Hepatocyte (in vitro differentiated cells): ENCODE data around the gene ERCC4.

Experiments used
- CTCF ChIP-seq: fragments of 200-600 bp; sonication (generic); IDR thresholded peaks from 2 replicates; pipeline ENCODE4 v1.5.1; 2016; ENCODE audit warnings: antibody characterized with exemption, mild to moderate bottlenecking; ENCODE audit not compliant: poor library complexity
- EZH2 ChIP-seq: fragments of 200-600 bp; sonication (generic); IDR thresholded peaks from 2 replicates; pipeline ENCODE4 v1.6.1; 2016; ENCODE audit warnings: antibody characterized with exemption, mild to moderate bottlenecking, borderline replicate concordance
- EZH2phosphoT487 ChIP-seq: fragments of 200-600 bp; sonication (generic); IDR thresholded peaks from one replicate; pipeline ENCODE4 v1.6.1; 2018; ENCODE audit warnings: antibody characterized with exemption, mild to moderate bottlenecking, low read depth, moderate library complexity; ENCODE audit not compliant: unreplicated experiment, severe bottlenecking

DNA sequence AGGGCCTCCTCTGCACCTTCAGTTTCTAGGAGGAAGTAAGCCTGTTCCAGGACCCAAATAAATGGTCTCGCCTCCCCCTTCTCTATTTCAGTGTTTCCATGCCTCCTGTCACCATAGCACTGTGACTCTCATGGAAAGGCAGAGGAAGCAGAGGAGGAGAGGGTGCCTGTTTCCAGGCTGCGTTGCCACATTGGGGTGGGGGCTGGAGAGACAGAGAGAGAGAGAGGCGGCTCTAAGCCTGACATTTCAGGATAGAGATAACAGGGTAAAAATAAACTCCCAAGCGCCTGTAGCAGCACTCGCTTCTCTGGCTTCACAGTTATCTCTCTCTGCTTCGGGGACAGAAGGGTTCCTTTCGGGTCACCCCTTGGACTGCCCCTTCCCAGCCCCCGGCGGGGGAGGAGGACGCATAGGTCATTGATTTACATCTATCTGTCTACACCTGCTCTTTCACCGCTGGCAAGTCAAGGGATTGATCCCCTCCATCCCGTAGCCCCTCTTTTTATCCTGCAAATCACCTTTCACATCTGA is 80.0 kb downstream of the ERCC4 start:
- TF ChIP-seq CTCF (no peak), EZH2phosphoT487 (no peak), EZH2 (no peak)
